Kidney (tissue), 14 donors: Measurements from ENCODE around the gene HELB. TPM values are rescaled to one million over a fixed set of nuclear protein-coding genes. Genes with fewer than 3 reads are reported as not detected.

Experiments used
- DNase-seq, 5 donors: peaks; one replicate each; pipeline ENCODE4 v3.0.0-alpha.2; 2013 to 2020
- FAIRE-seq: peaks from 2 replicates; lab custom pipeline; 2012; peaks lifted over from hg19 to GRCh38; lab: Jason Lieb, UNC
- H3K27ac ChIP-seq, 2 donors: one replicate each; pipeline ENCODE4 v1.7.0; 2013; ENCODE audit warnings: low read depth in 2 of 2, low read length in 2 of 2, inconsistent platforms in 1 of 2
- H3K27me3 ChIP-seq: one replicate; pipeline ENCODE4 v1.7.1; 2013; ENCODE audit warnings: low read length, inconsistent platforms; ENCODE audit not compliant: control insufficient read depth, insufficient read depth
- H3K36me3 ChIP-seq, 3 donors: one replicate each; pipeline versions ENCODE4 v1.7.0 to v1.7.1; 2013; ENCODE audit warnings: low read length in 3 of 3, control low read depth in 1 of 3, inconsistent platforms in 1 of 3; ENCODE audit not compliant: insufficient read depth in 3 of 3, control insufficient read depth in 2 of 3
- H3K4me1 ChIP-seq, 3 donors: one replicate each; pipeline versions ENCODE4 v1.7.0 to v1.7.1; 2013; ENCODE audit warnings: low read length in 3 of 3, inconsistent platforms in 1 of 3, low read depth in 1 of 3; ENCODE audit not compliant: control insufficient read depth in 2 of 3, insufficient read depth in 2 of 3
- H3K4me3 ChIP-seq, 3 donors: one replicate each; pipeline versions ENCODE4 v1.7.0 to v1.8.1; 2013; ENCODE audit warnings: low read length in 3 of 3, control low read depth in 1 of 3, inconsistent platforms in 1 of 3
- H3K9ac ChIP-seq, 3 donors: one replicate each; pipeline versions ENCODE4 v1.7.0 to v1.7.1; 2013; ENCODE audit warnings: low read length in 3 of 3, control low read depth in 1 of 3, inconsistent platforms in 1 of 3
- H3K9me3 ChIP-seq, 3 donors: one replicate each; pipeline versions ENCODE4 v1.7.0 to v1.7.1; 2013; ENCODE audit warnings: low read length in 3 of 3, control low read depth in 1 of 3, inconsistent platforms in 1 of 3; ENCODE audit not compliant: control insufficient read depth in 2 of 3, insufficient read depth in 1 of 3
- CTCF ChIP-seq: IDR thresholded peaks from 3 replicates; pipeline ENCODE4 v1.5.1; 2012; ENCODE audit warnings: mild to moderate bottlenecking, moderate library complexity, borderline replicate concordance; ENCODE audit not compliant: insufficient read depth; ENCODE audit errors: extremely low read depth
- intact Hi-C: fragments of 100-400 bp; cut with DNase I; formaldehyde crosslinking; loops from one replicate; pipeline ENCODE4 v1.11.1; 2022
- polyA plus RNA-seq: library from polyadenylated mRNA; stranded (reverse); fragments of 350-450 nt; fragmentation: Illumina TruSeq; extraction: RNeasy Lipid Tissue Mini Kit (QIAGEN cat#74804); gene quantifications from one replicate; pipeline ENCODE4 v1.2.3, GENCODE V29; 2014; ENCODE audit warnings: low read depth, low replicate concordance; ENCODE audit not compliant: insufficient read depth
- total RNA-seq: library from RNA; stranded (reverse); fragmentation: NEBNext Ultra II Directional; extraction: Animal tissue kit (Norgen Biotek cat#: 25700); gene quantifications from one replicate; pipeline ENCODE4 v1.2.1, GENCODE V29; 2021
- donor health status: control.
- donor health status: control.
- donor health status: control.
- donor health status: control.
- donor health status: control.
- donor health status: DM: yes; HTN: yes; CAD: no.
- donor health status: Normal renal cell carcinoma (clear cell type).

Gene HELB
- total and polyA plus RNA-seq, 2 donors from 2014 or later: 0.41 to 7.3 TPM

- TF ChIP-seq CTCF: no peak
- Histone ChIP-seq H3K27ac (no peak overlapping the region), H3K9ac (no peak overlapping the region), H3K4me3 (no peak overlapping the region), H3K4me1 (no peaks in the 10 kb centered on the region), H3K9me3 (peaks cover 0 to 9% (median 6%) of the 10 kb centered on the region in 3 donors), H3K27me3 (no peaks in the 10 kb centered on the region), H3K36me3 (peaks cover 0 to 8% (median 0%) of the 10 kb centered on the region in 3 donors)
- FAIRE-seq: no peak
- no peak for DNase-seq
- intact Hi-C loops: no loop called here
These were observed 43.7 kb downstream of the HELB start for GRCh38 chr12:66345956-66346355.

- Histone ChIP-seq H3K36me3 (peaks cover 0 to 4% (median 0%) of the 10 kb centered on the region in 3 donors), H3K9ac (no peak overlapping the region), H3K4me1 (no peaks in the 10 kb centered on the region), H3K4me3 (no peak overlapping the region), H3K9me3 (no peaks in the 10 kb centered on the region), H3K27ac (no peak overlapping the region), H3K27me3 (no peaks in the 10 kb centered on the region)
- intact Hi-C loops: no loop called here
- TF ChIP-seq CTCF: no peak
- DNase-seq (no peak), FAIRE-seq (no peak)
These were observed 49.0 kb downstream of the HELB start for GRCh38 chr12:66351301-66351700.

- no peaks in the 10 kb centered on the region for H3K9me3 ChIP-seq
- H3K4me1 ChIP-seq: no peaks in the 10 kb centered on the region
- DNase-seq: peak in 3 of 5 donors; percentile 19 to 26 (median 22)
- H3K9ac ChIP-seq: no peak overlapping the region
- H3K36me3 ChIP-seq: no peaks in the 10 kb centered on the region
- no peak overlapping the region for H3K27ac ChIP-seq
- TF ChIP-seq CTCF: peak; percentile 25
- no peaks in the 10 kb centered on the region for H3K27me3 ChIP-seq
- intact Hi-C loops: no loop called here
- H3K4me3 ChIP-seq: no peak overlapping the region
- no peak for FAIRE-seq
These were observed 49.9 kb downstream of the HELB start for GRCh38 chr12:66352197-66352596.

GRCh38 chr12:66352899-66353298 lies 50.6 kb downstream of the HELB start:
- no peaks in the 10 kb centered on the region for H3K36me3 ChIP-seq
- H3K9ac ChIP-seq: no peak overlapping the region
- no peaks in the 10 kb centered on the region for H3K4me1 ChIP-seq
- no peak for FAIRE-seq
- TF ChIP-seq CTCF: no peak
- no peak overlapping the region for H3K27ac ChIP-seq
- intact Hi-C loops: no loop called here
- no peak for DNase-seq
- H3K4me3 ChIP-seq: no peak overlapping the region
- H3K9me3 ChIP-seq: no peaks in the 10 kb centered on the region
- no peaks in the 10 kb centered on the region for H3K27me3 ChIP-seq
